Left forelimb (tissue), 1 donor: ENCODE measurements around the gene MEOX1.
"Not testable (repeated sequence)": the region's sequence is repeated elsewhere in the genome, so short reads cannot be mapped to it uniquely, and the experiment has no call there.

ENCODE experiments used
- DNase-seq: peaks from one replicate; pipeline ENCODE4 v3.0.0-alpha.2; 2018; ENCODE audit warnings: low spot score

MEOX1 gene

DNA sequence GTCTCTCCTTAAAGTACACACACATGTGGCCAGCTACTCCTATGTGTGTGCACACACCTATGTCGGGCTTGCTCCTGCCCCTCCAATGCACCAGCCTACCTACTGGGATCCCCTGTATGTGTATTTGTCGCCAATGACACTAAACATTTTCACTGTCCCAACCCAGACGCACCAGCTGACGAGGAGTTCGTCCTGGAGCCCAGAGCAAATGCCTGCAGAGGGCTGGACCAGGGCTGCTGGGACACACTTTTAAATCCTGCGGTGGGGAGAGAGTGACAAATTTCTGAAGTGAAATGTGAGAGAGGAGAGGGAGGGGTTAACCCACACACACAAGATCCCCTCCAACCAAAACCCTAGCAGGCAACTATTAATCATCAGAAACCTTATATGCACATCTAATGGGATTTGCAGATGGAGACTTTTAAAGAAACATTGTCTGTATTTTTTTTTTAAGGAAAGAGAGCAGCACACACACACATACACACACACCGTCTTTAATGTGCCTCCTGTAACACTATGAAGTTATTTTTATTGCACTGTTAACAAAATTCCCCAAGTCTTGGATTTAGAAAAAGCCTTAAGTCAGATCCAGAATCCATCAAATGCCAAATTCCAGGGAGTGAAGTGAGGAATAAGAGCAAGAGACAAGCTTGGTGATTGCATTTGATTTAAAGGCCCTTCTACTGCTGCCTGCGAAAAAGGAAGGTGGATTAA lies at the start of gene MEOX1:
Gene MEOX1, minus strand, starts transcription at position 224 of the 714 bp plus-strand sequence. CDS start 388 bp downstream, outside the sequence.
- DNase-seq = peak; percentile 75

DNA sequence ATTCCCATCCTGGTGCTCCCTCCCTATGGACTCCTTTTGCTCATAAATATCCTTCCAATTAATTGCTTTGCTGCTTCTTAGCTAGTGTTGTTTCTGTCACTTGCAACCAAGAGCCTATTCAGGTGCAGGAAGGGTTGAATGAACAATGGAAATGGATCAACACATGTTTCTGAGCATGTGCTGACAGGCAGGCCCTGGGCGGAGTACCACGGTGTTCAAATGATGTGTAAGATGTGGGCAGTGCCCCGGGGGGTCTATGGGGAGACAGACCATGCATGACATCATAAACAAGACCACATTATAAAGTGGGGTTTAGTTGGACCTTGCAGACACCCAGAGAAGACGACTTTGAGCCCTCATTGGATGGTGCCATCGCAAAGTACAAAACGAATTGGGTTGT lies 48.4 kb upstream of the MEOX1 start:
- DNase-seq = no peak

DNA sequence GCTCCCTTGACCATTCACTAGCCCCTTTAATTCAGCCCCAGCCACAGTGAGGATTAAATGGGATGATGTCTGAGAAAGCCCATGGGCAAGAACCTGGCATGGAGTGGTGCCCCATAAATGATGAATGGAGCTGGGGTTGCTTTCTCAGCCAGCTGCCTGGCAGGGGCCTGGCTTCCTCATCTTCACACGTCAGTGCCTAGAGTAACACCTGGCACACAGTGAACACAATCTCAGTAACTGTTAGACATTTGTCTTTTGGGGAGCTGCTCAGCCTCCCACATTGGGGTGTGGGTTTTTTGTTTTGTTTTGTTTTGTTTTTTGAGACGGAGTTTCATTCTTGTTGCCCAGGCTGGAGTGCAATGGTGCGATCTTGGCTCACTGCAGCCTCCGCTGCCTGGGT lies 47.5 kb upstream of the MEOX1 start:
- DNase-seq = no peak

DNA sequence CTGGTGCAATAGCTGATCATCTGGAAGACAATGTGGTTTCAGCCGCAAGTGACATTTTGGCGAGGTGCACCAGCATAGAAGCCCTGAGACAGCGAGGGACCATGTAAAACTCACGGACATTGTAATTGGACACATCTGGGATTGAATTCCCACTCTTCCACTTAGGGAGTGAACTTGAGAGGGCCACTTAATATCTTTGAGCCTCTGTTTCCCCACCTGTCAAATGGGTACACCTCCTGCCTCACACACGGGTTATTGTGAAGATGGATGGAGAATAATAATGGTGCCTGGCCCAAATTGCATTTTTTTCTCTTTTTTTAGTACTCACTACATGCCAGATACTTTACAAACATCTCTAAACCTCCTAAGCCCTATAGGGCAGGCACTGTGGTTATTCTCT lies 45.5 kb upstream of the MEOX1 start:
- DNase-seq = no peak

DNA sequence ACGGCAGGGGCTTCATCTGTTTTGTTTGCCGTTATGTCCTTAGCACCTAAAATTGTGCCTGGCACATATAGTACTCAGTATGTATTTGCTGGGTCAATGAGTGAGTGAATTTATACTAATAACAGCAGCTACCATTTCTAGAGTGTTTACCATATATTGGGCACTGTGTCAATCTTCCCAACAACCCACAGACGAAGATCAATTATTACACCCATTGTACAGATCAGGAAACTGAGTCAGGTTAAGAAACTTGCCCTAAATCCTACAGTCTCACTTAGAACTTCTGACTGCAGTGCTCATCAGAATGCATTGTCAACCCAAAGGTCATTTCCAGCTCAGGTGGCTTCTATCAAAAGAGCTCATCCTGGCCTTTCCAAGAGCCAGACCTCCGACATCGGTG lies 44.5 kb upstream of the MEOX1 start:
- no peak for DNase-seq

DNA sequence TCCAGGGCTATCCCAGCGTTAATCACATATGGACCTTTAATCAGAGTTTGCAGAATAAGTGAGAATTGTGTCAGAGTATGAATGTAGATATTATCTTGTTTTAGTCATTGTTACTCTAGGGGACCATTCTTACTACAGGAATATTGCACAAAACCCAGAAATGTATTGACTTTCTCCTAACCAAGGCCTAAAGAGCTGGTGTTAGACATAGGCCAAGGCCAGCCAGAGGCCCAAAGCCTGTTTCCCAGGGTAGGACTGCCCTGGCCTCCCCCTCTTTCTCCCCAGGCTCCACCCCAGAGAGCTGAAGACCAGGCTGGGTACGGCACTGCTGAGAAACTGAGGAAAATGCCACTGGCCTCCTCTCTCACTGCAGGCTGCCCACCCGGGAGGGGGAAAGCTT lies 41.9 kb upstream of the MEOX1 start:
- no peak for DNase-seq

DNA sequence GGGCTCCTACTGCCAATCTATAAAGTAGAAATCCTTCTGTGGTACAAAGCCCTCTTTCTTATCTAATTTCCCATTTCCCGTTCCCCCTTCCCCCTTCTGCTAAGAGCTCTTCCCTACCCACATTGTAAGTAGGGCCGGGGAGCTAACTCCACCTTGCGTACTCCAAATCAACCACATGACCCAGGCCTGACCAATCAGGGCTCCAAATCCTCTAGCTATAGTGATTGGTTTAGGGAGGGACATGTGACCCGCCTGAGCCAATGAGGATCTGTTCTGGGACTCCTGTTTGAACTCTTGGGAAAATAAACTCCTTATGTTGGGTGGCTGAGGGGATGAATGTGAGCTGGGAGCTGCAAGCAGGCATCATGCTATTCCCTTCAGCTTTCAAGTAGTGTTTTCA lies 40.9 kb upstream of the MEOX1 start:
- no peak for DNase-seq

DNA sequence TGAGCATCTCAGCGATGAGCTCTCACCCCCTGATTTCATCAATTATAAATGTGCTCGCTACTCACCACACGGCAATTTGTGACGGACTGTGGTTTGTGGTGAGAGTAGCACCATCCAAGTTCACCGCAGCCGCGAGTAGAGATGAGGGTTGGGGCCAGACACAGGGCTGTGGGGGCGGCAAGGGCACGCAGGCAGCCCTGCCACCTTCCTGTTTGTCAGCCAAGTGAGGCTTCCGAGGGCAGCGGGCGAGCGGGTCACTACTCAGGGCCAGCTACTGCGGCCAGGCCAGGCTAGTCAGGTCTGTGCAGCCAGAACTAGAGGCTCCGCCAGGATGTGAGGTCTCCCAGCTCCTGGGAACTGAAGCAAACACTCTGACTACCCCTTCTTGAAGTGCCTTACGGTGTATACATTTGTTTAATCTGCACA lies 39.6 kb upstream of the MEOX1 start:
- no peak for DNase-seq

DNA sequence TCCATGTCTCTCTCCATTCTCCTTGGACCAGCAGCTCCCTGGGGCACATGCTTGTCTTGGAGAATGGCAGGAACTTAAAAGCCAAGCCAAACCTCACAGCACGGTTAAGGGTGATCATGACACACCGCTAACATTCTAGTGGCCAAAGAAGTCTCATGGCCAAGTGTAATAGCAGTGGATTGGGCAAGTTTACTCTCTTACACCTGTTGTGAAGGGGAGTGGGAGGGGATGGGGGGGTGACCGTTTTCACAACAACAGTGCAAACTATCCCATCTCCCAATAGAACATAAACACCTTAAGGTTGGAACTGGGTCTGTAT lies 37.7 kb upstream of the MEOX1 start:
- DNase-seq = no peak

DNA sequence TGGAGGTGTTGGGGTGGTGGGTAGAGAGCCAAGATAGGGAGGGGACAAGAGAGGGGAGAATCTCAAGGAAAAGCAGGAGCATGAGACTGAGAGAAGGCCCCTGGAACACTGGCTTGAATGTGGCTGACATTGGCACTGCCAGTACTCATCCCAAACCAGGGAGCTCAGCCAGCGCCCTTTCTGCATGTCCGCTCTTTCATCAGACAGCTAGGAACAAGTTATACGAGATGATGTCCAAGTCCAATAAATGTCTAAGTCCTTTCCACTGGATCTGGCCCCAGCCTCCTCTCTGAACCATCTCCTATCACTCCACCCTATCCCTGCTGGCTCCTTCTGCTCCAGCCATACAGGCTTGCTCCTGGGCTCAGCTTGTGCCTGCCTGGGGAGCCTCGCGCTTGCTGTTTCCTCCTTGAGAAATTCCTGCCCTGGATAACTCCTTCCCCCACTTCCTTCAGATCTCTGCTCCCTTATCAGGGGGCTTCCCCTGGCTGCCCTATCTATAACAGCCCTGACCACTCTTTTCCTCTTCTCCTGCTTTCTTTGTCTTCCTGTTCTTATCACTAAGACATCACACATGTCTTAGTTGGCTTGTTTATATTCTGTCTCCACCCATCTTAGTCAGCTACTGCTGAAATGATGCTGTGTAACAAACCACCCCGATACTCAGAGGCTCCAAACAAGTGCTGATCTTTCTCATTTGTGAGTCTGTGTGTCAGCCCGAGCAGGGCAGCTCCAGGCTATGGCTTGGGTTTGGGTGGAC lies 37.1 kb upstream of the MEOX1 start:
- DNase-seq = no peak

DNA sequence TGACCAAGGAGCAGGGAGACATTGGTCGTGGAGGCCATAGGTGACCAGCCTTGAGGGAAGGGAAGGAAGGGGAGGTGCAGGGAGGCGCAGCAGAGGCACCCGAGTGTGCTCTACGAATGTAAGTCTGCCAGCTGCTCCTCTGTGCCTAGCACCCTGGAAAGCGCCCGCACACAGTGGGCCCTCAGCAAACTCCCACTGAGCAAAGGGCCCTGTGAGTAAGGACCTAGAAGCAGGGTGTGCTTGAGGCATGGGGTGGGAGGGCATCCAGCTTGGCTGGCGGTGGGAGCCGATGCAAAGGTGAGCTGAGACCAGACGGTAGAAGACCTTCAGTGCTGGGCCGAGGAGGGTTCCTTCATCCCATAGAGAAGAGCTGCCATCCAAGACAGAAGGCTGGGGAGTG lies 36.2 kb upstream of the MEOX1 start:
- DNase-seq = no peak

DNA sequence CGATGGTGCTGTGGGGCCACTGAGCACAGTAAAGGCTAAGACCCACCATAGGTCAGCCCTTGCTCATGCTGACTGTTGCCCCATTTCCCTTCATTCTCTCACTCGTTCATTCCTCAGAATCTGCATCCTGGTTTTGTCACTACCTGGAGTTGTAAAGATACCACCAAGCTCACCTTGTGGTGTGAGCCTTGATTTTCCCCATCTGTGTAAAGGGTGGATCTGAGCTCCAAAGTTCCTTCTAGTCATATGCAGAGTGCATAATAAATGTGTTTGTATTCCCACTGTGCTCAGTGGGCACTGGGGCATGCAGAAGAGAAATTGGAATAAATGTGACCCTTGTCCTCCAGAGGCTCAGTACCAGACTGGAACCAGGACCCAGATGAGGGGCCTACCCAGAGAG lies 35.2 kb upstream of the MEOX1 start:
- DNase-seq = no peak

DNA sequence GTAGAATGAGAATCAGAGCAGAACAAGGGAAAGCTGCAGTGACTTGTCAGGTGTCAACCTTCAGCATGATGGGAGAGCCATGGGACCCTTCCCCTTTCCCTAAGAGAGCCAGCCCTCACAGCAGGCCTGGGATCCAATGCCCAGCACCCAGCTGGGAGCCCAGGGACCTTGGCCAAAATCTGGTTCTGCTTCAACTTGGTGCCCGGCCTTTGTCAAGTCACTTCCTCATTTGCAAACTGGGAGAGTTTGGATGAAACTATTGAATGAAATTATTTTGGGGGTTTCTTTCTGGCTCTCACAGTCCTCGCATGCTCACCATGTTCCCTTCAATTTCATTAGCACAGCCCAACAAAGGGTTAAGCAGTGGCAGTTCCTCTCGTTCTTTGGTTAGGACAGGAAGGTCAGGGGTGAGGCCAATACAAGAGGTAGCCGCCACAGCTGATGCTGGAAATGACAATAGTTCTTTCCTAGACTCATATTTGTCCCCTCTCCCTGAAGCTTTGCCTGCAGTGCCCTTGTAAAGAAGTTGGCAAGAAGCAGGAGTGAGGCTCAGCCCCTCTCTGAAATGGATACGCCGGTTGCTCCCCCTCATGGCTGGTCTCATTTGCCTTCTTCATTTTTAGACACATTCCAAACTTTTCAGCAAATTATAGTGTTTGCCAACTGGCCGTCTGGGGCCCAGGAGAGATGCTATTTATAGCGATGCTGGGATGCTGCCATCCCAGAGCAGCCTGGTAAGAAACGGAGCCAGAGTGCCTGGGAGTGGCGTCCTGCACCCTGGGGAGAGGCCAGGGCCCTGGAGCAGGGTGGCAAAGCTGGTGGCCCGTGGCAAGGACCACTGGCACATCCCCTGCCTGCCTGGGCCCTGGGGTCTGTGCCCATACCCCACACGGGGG lies 34.5 kb upstream of the MEOX1 start:
- DNase-seq = no peak

DNA sequence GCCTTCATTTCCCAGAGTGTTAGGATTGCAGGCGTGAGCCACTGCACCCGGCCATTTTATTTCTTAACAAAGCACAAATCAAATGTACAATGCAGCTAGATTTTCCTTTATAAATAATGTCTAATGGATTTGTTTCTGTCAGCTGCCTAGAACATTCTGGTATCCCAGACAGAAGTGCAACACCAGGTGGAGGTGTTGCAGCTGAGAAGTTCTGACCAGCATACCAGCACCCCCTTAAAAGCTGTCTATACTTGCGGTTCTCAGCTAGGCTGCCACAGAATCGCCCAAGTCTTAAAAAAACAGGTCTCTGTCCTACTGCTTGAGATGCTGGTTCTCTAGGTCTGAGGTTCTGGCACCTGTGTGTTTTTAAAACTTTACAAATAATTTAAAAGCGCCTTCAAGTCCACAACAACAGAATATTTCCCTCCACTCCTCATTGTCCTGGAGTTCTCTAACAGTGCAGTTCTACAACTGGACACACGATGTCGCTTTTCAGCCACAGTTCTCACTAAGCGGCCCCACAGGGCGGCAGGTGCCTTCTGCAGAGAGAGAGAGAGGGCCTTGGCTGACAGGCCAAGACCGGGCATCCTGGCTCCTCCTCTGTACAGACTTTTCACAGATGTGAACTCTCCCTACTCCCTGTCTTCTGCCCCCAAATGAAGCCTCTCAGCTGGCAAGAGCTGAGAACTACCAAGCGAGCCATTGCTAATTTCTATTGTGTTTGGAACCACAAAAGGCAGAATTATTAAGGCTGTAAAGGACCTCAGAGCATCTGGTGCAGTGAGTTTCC lies 32.6 kb upstream of the MEOX1 start:
- peak; percentile 77 for DNase-seq

DNA sequence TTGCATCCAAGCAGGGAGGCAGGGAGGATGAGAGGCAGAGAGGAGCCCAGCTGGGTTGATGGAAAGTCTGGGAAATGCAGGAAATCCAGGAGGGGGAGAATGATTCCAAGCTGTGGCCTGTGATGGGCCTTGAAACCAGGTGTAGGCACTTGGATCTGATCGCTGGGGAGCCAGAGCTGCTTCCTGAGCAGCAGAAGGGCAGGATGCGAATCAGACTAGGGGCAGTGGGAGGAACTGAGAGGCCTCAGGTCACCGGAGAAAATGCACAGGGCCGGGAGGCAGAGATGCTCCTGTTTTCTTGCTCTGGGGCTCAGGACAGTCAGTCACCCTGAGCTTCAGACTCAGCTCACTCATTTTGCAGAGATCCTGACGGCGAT lies 29.6 kb upstream of the MEOX1 start:
- no peak for DNase-seq

DNA sequence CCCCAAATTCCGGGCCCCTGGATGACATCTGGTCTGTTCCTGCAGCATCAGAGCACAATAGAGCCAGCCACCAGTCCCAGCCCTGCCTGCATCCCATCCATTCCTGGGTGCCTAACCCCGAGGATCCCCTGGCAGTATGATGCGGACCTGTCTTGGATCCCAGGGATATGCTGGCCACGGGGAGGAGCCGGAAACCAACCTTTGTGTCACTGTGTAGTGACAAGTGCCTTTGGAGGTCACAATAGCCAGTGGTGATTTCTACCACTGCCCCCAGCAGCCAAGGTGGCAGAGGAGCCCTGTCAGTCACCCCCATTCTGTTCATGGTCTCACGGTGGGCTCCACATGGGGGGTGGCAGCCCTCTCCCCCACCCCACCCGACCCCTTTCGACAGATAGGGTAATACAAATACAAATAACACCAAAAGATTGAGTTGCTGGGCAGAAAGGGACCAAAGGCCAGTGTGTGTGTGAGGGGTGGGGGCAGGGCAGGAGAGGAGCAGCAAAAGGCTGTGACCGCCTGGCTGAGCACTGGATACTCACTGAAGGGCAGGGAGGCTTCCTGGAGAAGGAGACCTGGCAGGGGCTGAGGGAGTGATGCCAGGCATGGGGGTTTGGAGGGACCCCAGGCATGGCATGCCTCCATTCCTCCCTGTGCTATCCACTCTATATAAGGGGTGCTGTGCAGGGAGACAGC lies 29.0 kb upstream of the MEOX1 start:
- DNase-seq = no peak

DNA sequence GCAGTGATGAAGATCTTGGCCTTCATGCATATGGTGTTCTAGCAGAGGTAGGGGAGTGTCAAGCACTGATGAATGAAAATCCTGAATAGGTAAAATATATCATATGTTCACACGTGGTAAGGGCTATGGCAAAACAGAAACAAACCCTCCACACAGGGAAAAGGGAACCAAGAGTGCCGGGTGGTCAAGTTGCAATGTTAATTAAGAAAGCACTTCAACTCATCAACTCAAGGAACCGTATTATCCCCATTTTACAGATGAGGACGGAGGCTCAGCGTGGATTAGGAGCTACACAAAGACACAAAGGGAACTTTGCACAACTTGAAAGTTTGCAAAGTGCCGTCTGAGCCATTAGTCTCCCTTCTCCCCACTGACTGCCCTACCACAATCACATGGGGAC lies 28.1 kb upstream of the MEOX1 start:
- no peak for DNase-seq

DNA sequence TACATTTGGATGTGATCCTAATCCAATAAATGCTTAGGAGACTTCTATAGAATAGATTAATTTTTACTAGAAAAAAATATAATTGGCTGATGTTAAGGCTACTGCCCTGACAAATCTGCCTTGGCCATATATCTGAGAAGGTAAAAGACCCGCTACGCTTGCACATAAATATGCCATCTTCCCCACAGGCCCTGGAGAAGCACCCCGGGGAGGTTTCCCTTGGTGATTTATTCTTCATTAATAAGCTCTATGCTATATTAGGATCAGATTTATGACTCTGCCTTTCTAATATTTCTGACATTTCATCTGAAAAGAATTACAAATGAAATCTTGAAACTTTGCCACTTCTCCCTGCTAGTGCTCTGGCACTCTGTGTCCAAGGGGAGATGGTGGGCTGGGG lies 27.4 kb upstream of the MEOX1 start:
- no peak for DNase-seq

DNA sequence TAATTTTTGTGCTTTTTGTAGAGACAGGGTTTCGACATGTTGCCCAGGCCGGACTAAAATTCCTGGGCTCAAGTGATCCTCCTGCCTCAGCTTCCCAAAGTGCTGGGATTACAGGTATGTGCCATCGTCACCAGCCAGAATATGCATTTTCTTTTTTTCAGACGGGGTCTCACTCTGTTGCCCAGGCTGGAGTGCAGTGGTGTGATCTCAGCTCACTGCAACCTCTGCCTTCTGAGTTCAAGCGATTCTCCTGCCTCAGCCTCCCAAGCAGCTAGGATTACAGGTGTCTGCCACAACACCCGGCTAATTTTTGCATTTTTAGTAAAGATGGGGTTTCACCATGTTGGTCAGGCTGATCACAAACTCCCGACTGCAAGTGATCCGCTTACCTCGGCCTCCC lies 25.2 kb upstream of the MEOX1 start:
- not testable (repeated sequence) for DNase-seq

DNA sequence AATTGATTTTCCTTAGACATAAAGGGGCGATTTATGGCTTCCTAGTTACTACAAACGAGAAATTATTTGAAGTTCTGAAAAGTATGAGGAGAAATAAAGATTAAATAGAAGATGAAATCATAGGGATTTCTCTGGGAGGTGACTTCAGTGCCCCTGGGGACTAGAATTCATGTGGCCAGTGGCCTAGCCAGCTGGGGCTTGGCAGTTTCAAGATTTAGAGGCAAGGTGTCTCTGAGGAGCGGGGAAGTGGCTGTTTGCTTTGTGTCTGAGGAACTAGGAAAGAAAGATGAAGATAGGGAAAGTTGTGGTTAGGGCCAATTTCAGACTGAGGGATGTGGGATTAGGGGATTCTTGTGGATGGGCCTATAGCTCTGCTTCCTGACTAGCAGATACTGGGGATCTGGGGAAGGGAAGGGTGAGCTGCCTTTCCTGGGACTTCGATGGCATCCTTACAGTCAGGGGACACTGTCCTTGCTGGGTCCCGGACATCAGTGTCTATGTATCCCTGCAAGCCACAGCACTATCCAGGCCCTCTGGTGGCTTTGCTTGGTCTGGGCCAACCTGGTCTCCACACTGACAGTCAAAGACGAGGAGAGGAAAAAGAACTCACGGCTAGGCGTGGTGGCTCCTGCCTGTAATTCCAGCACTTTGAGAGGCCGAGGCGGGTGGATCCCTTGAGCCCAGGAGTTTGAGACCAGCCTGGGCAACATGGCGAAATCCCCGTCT lies 22.4 kb upstream of the MEOX1 start:
- no peak for DNase-seq

DNA sequence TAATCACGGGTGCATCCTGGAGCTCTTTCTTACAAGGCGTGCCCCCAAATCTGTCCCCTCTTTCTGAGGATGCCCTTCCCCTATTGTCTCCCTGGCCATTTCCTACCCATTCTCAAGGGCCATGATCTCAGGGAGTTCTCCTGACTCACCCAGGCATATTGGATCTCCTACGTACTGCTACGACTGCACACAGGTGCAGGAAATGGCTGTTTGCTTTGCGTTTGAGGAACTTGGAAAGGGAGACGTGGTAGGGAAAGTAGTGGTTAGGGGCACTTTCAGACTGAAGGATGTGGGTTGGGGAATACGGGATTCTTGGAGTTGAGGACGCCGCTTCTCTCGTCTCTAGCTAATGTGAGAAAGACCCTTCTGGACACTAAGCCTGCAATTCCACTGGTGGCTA lies 18.7 kb upstream of the MEOX1 start:
- no peak for DNase-seq
